PC-9 (cell line): ENCODE data around the gene CT45A7.
"Not testable (repeated sequence)": the region's sequence is repeated elsewhere in the genome, so short reads cannot be mapped to it uniquely, and the experiment has no call there.

ENCODE experiments used
- CTCF ChIP-seq: fragments of 200-600 bp; sonication (generic); conservative IDR thresholded peaks from 2 replicates; pipeline ENCODE4 v1.6.1; 2017; ENCODE audit warnings: mixed run types, antibody characterized with exemption, mild to moderate bottlenecking, moderate library complexity
- EZH2 ChIP-seq: fragments of 200-600 bp; sonication (generic); IDR thresholded peaks from 2 replicates; pipeline ENCODE4 v1.8.0; 2017; ENCODE audit warnings: antibody characterized with exemption, low read depth

DNA sequence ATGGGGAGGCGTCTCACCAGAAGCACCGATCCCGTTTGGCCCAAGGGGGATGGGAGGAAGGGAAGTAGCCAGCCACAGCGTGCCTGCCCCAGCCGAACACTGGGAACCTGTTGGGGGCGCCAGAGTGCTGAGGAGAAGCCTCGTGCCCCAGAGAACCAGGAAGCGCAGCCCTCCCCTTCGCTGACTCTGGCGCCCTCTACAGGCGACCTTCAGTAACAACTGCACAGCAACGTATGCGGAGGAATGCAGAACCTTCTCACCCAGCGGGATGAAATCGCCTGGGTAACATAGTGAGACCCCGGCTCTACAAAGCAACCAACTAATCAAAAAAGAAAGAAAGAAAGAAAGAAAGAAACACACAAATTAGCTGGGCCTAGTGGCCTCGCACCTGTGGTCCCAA is 17.4 kb upstream of the CT45A7 start, which contains the start of gene CT45A8:
- not testable (repeated sequence) for TF ChIP-seq CTCF, EZH2
